Measurements from ENCODE around the gene MITF.

DNA sequence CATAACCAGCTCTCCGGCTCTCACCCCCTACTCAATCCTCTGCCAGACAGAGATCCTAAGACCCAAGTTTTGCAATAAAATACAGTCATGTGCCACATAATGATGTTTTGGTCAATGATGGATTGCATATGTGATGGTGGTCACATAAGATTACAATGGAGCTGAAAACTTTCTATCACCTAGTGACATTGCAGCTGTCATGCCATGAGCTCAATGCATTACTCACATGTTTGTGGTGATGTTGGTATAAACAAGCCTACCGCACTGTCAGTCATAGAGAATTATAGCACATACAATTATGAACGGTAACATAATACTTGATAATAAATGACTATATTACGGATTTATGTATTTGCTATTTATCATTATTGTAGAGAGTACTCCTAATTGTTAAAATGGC lies 233.4 kb downstream of the MITF start:
- no peak for TF ChIP-seq POLR2AphosphoS5 (IDR thresholded peaks at IDR 0.05)
- TF ChIP-seq, protein P1, sequence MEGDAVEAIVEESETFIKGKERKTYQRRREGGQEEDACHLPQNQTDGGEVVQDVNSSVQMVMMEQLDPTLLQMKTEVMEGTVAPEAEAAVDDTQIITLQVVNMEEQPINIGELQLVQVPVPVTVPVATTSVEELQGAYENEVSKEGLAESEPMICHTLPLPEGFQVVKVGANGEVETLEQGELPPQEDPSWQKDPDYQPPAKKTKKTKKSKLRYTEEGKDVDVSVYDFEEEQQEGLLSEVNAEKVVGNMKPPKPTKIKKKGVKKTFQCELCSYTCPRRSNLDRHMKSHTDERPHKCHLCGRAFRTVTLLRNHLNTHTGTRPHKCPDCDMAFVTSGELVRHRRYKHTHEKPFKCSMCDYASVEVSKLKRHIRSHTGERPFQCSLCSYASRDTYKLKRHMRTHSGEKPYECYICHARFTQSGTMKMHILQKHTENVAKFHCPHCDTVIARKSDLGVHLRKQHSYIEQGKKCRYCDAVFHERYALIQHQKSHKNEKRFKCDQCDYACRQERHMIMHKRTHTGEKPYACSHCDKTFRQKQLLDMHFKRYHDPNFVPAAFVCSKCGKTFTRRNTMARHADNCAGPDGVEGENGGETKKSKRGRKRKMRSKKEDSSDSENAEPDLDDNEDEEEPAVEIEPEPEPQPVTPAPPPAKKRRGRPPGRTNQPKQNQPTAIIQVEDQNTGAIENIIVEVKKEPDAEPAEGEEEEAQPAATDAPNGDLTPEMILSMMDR (IDR thresholded peaks at IDR 0.05) = no peak

All from stomach (tissue), 4 donors.